Astrocyte (in vitro differentiated cells and primary cell): Measurements from ENCODE around the gene GMPPB.

Source experiments
- EZH2 ChIP-seq: IDR thresholded peaks from 2 replicates; pipeline ENCODE4 v1.6.1; 2012; ENCODE audit warnings: mild to moderate bottlenecking, low read length, inconsistent platforms; ENCODE audit not compliant: insufficient read depth
- TF ChIP-seq, protein P1 (sequence below): IDR thresholded peaks from 2 replicates; pipeline ENCODE4 v1.5.1; 2011; ENCODE audit warnings: low read depth, mild to moderate bottlenecking, inconsistent platforms, low read length, moderate library complexity; ENCODE audit not compliant: insufficient read depth

DNA sequence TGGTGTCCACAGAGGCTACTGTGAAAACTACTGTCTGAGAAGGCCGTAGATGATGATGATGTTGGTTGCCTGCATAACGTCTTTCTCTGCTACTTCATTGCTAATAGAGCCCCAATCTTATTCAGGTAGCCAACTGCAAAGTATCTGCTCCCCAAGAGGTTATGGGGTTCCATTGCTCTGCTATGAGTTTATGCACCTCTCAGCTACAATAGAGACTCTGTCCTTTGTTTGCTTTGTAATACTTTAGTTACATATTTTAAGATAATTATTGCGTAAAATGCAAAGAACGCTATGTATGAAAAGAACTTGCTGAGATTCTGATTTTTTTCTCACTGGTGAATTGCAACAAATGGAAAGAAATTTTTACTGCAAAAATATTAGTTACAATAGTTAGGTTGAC is 27.8 kb upstream of the GMPPB start:
- TF ChIP-seq, protein P1, sequence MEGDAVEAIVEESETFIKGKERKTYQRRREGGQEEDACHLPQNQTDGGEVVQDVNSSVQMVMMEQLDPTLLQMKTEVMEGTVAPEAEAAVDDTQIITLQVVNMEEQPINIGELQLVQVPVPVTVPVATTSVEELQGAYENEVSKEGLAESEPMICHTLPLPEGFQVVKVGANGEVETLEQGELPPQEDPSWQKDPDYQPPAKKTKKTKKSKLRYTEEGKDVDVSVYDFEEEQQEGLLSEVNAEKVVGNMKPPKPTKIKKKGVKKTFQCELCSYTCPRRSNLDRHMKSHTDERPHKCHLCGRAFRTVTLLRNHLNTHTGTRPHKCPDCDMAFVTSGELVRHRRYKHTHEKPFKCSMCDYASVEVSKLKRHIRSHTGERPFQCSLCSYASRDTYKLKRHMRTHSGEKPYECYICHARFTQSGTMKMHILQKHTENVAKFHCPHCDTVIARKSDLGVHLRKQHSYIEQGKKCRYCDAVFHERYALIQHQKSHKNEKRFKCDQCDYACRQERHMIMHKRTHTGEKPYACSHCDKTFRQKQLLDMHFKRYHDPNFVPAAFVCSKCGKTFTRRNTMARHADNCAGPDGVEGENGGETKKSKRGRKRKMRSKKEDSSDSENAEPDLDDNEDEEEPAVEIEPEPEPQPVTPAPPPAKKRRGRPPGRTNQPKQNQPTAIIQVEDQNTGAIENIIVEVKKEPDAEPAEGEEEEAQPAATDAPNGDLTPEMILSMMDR, result no peak
- no peak for TF ChIP-seq EZH2
